Measurements from ENCODE around the gene DCLRE1A.
"Not testable (repeated sequence)": the region's sequence is repeated elsewhere in the genome, so short reads cannot be mapped to it uniquely, and the experiment has no call there.

Gene DCLRE1A

DNA sequence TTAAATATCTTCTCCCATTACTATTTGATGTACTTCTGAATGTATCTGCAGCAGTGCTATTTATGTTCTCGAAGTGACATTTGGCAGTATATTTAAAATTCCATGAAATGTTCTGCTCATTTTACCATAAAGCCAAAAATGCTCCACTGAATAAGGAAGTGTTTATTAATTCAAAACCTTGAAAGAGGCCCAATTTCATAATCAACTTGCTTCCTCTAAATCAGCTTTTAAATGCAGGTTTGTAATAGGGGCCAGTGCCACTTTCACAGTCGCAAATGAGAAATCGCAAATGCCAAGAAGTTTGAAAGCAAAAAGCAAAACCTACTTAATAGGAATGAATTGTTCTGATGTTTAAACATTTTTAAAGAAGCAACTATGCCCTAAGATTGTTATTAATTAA lies 12.0 kb upstream of the DCLRE1A start:
- no peak for DNase-seq (ENCODE audit: low read depth, low spot score)
- H3K27ac ChIP-seq: no peak overlapping the region

DNA sequence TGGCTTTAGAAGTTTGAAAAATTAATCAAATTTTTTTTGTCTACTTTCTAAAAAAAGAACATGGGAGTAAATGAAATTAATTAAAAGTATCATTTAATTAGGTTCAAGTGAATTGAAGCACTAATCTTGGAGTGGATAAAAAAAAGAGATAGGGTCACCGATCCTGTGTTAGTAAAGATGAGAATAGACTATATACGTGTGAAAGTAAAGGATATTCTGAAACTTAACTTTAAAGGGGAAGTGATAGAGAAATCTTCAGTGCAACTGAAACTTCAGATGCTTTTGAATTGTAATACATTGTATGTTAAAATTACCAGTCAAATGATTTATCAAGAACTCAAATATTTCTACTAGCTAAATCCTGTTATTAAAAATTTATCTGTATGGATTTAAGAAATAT lies 5.4 kb upstream of the DCLRE1A start:
- H3K27ac ChIP-seq: no peak overlapping the region
- no peak for DNase-seq (ENCODE audit: low read depth, low spot score)

DNA sequence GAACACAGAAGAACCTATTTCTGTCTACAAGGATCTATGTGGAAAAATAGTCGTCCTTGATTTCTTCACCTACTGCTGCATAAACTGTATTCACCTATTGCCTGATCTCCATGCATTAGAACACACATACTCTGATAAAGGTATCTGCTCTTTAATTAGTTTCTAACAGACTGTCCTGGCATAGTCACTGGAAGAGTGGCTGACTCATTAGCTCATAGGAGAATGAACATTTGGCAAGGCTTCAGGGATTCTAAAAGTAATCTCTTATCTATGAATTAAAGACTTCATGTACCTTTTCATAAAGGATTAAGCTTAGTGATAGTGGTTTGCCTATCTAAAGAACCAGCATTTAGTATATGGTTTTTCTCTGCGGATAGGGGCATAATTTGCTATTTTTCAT lies 4.7 kb upstream of the DCLRE1A start:
- no peak for DNase-seq (ENCODE audit: low read depth, low spot score)
- no peak overlapping the region for H3K27ac ChIP-seq

DNA sequence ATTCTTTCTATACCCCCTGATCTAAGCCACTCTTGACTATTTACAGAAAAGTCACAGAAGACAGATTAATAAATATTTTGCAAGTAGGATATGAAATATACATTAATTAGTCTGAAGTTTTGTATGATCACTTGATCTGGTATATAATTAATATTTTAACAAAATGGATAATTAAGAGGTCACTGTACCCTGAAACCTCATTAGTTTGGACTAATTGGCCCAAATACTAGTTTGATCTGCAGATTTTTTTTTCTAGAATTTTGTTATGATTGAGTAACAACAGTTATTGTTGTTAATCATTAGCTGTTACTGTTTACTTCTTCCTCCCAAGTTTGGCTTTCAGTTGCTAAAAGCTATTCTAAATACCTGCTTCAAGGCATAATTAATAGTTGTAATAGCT lies 3.3 kb upstream of the DCLRE1A start:
- H3K27ac ChIP-seq: no peak overlapping the region
- no peak for DNase-seq (ENCODE audit: low read depth, low spot score)

DNA sequence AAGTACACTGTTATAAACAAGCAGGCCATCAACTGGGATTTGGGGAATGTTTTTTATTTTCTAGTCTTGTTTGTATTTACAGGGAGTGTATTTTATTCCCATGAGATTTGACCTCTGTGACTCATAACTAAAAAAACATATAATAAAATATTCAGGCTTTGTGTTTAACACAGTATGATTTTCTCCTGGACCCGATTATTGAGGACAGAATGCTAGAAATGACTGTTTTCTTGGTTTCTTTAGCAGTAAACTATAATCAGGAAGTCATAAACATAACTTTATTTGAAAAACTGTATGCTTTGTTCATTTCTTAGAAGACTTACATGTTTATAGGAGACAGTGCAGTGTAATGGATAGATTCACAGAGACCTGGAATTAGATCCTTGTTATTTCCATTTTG lies 2.7 kb upstream of the DCLRE1A start:
- DNase-seq (ENCODE audit: low read depth, low spot score): no peak
- H3K27ac ChIP-seq: no peak overlapping the region

DNA sequence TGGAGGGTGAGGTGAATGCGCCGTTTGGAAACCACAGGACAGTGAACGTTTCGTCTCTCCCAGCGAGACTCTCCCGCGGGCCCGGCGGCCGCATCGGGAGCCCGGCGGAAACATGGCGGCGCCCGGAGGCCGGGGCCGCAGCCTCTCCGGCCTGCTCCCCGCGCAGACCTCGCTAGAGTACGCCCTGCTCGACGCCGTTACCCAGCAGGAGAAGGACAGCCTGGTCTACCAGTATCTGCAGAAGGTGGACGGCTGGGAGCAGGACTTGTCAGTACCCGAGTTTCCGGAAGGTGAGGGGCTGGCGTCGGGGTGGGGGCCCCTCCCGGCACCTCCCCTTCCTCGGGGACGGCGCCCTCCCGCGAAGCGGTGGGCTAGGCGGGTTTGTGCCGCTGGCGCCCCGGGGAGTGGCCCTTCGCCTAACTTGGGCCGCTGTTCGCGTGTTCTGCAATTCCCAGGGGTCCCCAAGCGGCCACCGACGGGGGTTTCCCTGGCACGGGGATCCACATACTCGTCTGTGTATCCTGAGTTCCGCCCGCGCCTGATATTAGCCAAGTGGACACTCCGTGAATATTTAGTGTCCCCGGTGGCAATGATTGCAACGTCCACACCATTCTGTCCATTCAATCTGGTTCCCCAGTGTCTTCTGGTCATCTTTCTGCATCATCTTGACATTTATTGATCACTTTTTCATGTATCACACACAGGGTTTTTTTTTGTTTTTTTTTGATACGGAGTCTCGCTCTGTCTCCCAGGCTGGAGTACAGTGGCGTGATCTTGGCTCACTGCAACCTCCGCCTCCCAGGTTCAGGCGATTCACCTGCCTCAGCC lies 1.1 kb upstream of the DCLRE1A start:
- H3K27ac ChIP-seq: peak overlapping the region; percentile 73
- DNase-seq (ENCODE audit: low read depth, low spot score): no peak

DNA sequence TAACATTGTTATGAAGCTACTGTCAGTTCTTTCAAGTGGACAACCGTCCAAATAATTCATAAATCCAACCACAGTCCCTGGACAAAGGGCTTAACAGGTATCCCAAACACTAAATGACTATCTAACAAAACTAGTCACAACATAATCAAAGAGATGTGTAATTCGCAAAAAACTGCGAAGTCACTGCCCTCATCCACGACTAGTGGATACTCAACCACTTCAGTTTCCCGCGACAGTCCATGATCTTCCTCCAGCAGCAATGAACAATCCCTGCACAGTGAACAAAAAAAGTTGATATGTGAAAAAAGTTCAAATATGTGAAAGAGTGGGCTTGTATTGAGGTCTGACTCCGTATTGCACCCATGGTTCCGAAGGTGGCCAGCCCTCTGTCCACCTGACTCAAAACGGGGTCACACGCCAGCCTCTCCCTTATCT lies 287 bp downstream of the DCLRE1A start:
- peak overlapping the region; percentile 73 for H3K27ac ChIP-seq
- DNase-seq (ENCODE audit: low read depth, low spot score): no peak

DNA sequence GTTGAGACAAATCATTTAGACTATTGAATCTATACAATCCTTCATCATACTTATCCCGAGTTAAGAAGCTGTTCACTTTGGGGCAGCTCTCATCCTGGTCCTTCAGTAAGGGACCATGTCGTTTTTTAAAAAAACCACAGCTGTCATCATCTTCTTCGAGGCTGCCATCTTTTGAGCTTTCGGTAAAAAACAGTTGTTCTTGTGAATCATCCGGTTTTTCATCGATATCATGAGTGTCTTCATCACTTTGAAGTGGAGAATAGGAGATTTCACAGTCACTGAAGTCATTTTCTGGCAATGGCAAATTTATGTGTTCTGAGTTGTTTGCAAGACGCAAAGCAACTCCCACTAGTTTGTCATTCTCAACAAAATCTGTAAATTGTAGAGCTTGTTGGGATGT lies 3.9 kb downstream of the DCLRE1A start:
- DNase-seq (ENCODE audit: low read depth, low spot score): no peak
- no peak overlapping the region for H3K27ac ChIP-seq

DNA sequence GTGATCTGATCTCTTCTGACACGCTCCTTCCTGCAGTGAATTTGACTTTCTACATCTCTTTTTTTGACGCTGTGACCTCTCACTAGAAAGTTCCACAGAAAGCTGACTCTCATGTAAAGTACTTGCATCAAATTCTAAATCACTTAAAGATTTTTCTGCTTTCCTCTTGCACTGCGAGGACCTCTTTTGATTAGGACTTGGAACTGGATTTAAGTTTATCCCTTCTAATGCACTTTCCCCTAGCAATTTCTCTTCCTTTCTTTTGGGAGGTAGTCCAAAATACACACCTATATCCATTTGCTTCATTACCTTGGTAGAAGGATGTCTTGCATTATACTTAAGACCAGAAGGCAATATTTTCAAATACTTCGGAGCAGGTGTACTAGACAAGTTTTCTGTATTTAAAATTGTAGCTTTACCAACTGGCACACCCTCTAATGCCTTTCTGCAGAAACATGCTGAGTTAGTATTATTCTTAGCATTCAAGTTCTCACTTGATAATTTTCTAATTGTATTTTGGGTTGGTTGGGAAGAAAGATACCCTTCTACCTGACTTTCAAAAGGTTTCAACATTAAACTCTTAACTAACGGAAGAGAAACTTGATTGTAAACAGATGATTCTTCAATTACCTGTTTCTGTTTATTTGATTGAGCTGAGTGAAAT lies 4.6 kb downstream of the DCLRE1A start:
- H3K27ac ChIP-seq: no peak overlapping the region
- DNase-seq (ENCODE audit: low read depth, low spot score): no peak

DNA sequence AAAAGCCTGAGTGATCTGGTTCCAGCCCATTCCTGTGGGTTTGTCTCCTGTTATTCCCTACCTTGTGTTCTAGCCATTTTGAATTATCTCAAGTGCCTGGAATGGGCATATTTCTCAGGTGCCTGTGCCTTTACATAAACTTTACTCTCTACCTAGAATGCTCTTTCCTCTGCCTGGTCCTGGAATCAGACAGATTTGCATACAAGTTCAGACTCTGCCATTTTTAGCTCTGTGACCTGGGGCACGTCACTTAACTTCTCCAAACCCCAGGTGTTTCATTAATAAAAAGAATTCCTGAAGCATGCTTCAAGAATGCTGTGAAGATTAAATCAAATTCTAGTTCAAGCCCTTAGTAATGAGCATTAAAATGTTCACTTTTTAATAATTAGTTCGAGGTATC lies 7.8 kb downstream of the DCLRE1A start:
- DNase-seq (ENCODE audit: low read depth, low spot score): no peak
- H3K27ac ChIP-seq: no peak overlapping the region

DNA sequence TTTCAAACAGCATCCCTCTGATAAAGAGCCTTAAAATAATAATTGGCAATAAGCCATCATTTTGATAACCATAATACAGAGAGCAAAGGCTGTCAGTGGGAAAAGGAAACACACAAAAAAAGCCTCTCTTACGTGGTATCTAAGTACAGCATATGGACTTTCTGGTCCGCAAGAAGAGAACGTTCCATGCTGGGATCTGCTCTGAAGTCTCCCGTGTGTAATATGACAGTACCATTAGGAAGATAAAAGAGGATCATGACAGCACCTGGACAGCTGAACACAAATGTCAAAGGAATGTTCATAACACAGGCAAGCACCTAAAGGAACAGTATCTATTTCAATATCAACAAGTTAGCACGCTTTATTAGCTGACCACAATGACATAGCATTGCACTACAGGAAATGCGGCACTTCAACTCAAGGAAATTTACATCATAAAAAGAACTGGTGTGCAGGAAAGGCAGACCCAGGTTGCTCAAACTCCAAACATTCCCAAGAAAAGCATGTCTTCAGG lies 9.9 kb downstream of the DCLRE1A start:
- peak; percentile 44 for DNase-seq (ENCODE audit: low read depth, low spot score)
- peak overlapping the region; percentile 6 for H3K27ac ChIP-seq

DNA sequence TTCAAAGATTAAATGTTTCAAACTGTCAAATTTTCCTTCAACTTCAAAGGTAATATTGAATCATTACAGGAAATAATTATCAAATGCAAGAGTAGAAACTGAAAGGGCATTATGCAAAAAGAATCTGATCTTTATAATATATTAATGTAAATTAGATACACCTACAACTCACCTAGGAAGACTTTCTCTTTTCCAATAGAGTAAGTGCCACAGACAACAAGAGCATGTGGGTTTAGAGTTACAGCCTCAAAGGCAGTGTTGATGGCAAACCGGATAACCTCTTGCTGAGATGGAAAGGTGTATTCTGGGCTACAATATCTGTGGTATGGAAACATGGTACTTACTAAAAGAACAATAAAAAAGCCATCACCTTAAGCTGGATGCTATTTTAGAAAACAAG lies 11.7 kb downstream of the DCLRE1A start:
- no peak for DNase-seq (ENCODE audit: low read depth, low spot score)
- no peak overlapping the region for H3K27ac ChIP-seq

DNA sequence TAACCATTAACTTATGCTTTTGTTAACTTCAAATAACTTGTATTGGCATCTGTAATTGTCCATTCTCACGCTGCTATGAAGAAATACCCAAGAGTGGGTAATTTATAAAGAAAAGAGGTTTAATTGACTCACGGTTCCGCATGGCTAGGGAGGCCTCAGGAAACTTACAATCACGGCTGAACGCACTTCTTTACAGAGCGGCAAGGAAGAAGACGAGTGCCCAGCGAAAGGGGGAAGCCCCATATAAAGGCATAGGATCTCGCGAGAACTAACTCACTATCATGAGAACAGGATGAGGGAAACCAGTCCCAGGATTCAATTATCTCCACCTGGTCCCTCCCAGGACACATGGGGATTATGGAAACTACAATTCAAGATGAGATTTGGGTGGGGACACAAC lies 25.3 kb downstream of the DCLRE1A start:
- DNase-seq (ENCODE audit: low read depth, low spot score); H3K27ac ChIP-seq: not testable (repeated sequence)

DNA sequence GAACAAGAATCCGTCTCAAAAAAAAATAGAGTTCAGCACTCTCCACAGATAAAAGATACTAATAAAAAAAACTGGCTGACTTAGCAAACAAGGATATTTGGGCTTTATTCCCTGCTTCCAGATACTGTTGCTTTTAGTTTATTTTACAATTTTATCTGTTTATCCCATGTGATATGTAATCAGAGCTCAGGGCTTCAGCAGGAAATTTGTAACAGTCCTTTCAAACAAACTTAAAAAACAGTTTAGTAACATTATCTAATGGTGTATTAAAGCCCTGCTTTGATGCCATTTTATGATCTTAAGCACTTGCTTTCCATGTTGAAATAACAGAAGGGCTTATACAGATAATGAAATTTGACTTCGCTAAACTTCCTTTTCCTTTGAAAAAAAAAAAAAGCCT lies 28.1 kb downstream of the DCLRE1A start:
- H3K27ac ChIP-seq: no peak overlapping the region
- no peak for DNase-seq (ENCODE audit: low read depth, low spot score)

DNA sequence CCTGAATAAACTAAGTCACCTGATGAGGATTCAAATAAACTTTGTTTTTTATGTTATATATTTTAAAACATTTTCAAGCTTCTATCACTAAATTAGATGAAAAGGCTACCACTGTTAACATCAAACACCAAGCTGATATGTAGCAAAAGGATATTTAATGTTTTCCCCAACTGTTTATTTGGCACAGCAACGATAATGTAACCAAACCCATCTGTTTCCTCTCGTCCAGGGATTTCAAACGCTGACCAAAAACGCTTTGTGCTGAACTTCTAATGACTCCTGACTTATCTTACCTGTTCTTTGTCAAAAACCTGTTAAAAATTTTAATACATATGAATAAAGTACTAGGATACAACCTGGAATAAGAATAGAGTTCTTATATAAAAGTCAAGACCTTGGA lies 30.5 kb downstream of the DCLRE1A start:
- no peak for DNase-seq (ENCODE audit: low read depth, low spot score)
- no peak overlapping the region for H3K27ac ChIP-seq

DNA sequence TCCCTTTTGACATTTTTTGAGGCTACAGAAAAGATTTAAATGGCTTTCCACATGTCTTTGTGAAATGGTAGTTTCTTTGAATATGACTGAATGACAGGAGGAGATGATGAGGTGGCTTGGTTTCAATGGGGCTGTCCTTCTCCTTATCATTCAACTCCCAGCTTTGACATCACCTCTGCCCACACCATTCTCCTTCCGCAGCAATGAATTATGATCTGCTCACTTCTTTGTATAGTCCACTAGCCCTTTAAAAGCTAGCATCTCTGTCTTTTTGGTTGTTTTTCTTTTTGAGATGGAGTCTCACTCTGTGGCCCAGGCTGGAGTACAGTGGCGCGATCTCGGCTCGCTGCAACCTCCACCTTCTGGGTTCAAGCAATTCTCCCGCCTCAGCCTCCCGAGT lies 31.7 kb downstream of the DCLRE1A start:
- DNase-seq (ENCODE audit: low read depth, low spot score): no peak
- H3K27ac ChIP-seq: no peak overlapping the region

DNA sequence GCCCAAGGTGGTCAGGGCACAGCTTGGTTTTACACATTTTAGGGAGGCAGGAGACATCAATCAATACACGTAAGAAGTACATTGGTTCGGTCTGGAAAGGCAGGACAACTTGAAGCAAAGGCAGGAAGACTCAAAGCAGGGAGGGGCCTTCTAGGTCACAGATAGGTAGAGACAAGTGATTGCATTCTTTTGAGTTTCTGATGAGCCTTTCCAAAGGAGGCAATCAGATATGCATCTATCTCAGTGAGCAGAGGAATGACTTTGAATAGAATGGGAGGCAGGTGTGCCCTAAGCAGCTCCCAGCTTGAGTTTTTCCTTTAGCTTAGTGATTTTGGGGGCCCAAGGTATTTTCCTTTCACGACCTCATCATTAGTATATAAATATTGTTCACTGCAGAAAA lies 32.6 kb downstream of the DCLRE1A start:
- DNase-seq (ENCODE audit: low read depth, low spot score); H3K27ac ChIP-seq: not testable (repeated sequence)

DNA sequence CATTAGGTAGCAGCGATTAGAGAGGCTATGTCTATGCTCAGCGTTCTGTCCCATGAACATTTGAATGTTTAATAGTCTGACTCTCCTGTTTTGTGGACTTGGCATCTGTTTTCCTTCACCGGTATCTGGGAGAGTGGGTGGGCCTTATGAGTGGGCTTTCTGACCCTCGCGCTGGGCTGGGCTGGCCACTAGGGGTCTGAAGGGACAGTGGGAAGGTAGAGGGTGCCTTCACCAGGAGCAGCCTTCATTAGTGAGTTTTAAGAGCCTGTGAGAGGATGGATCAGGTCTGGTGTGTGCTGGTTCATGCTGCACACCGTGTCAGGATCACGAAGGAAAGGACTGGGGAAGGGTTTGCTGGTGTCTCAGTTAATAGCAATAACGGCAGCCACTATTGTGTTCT lies 33.4 kb downstream of the DCLRE1A start:
- DNase-seq (ENCODE audit: low read depth, low spot score): no peak
- no peak overlapping the region for H3K27ac ChIP-seq

DNA sequence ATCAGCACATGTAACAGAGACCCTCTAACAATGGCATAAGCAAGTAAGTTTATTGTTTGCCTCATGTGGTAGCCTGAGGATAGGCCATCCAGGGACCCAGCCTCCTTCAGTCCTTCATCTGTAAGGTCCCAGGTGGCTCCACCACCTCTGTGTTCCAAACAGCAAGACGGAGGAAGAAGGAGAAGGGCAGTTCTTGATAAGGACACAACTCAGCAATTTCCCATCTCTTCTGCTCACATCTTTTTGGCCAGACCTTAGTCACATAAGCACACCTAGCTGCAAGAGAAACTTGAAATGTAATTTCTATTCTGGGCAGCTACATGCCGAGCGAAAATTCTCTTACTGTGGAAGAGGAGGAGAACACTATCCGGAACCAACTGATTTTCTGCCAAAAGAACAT lies 33.9 kb downstream of the DCLRE1A start:
- no peak overlapping the region for H3K27ac ChIP-seq
- no peak for DNase-seq (ENCODE audit: low read depth, low spot score)

DNA sequence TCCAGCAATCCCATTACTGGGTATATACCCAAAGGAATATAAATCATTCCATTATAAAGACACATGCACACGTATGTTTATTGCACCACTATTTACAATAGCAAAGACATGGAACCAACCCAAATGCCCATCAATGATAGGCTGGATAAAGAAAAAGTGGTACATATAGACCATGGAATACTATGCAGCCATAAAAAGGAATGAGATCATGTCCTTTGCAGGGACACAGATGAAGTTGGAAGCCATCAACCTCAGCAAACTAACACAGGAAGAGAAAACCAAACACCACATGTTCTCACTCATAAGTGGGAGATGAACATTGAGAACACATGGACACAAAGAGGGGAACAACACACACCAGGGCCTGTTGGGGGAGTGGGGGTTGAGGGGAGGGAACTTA lies 39.2 kb downstream of the DCLRE1A start:
- not testable (repeated sequence) for H3K27ac ChIP-seq; DNase-seq (ENCODE audit: low read depth, low spot score)

DNA sequence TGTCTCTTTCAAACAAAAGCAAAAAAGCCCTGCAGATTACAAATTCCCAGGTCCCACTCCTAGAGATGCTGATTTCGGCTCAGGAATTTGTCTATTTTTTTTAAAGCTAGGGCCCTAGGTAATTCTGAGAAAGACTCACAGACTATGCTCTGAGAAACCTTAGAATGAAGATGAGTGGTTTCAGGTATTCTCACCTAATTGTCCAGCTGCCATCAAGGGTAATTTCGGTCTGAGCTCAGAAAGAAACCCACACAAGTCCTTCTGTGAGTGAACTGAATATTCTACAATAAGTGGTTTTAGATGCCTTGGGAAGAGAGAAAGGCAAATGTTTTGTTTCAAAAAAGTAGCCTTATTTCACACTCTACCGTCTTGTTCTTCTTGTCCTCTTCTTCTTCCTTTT lies 45.7 kb downstream of the DCLRE1A start:
- no peak overlapping the region for H3K27ac ChIP-seq
- DNase-seq (ENCODE audit: low read depth, low spot score): no peak

DNA sequence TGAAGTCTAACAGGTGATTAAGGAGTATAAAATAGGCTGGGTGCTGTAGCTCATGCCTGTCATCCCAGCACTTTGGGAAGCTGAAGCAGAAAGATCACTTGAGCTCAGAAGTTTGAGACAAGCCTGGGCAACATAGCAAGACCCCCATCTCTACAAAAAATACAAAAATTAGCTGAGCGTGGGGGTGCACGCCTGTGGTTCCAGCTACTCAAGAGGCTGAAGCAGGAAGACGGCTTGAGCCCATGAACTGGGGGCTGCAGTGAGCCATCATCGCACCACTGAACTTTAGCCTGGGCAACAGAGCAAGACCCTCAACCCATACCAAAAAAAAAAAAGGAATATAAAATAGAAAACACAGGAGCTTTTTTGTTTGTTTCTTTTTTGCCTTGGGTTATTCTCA lies 47.4 kb downstream of the DCLRE1A start:
- H3K27ac ChIP-seq: no peak overlapping the region
- DNase-seq (ENCODE audit: low read depth, low spot score): no peak

All from epithelial cell of prostate (primary cell).